Astrocyte (in vitro differentiated cells and primary cell): ENCODE measurements around the gene CCDC57. TPM values are rescaled to one million over a fixed set of nuclear protein-coding genes. Genes with fewer than 3 reads are reported as not detected.

ENCODE experiments used
- DNase-seq: peaks from one replicate; pipeline ENCODE4 v3.0.0-alpha.2; 2010; ENCODE audit warnings: low read depth
- FAIRE-seq: peaks from 2 replicates; lab custom pipeline; 2011; peaks lifted over from hg19 to GRCh38; lab: Jason Lieb, UNC
- H2AFZ ChIP-seq: 2 replicates; pipeline ENCODE4 v1.6.0; 2012; ENCODE audit warnings: low read depth, low read length, inconsistent platforms
- H3K27ac ChIP-seq: 2 replicates; pipeline ENCODE4 v1.5.1; 2011; ENCODE audit warnings: low read depth, low read length, inconsistent platforms
- H3K27me3 ChIP-seq: 2 replicates; pipeline ENCODE4 v1.6.0; 2011; ENCODE audit warnings: low read length, inconsistent platforms; ENCODE audit not compliant: insufficient read depth
- H3K36me3 ChIP-seq: 2 replicates; pipeline ENCODE4 v1.5.1; 2011; ENCODE audit warnings: low read length, inconsistent platforms; ENCODE audit not compliant: insufficient read depth
- H3K4me1 ChIP-seq: 2 replicates; pipeline ENCODE4 v1.5.1; 2011; ENCODE audit warnings: low read length, inconsistent platforms; ENCODE audit not compliant: insufficient read depth
- H3K4me2 ChIP-seq: 2 replicates; pipeline ENCODE4 v1.6.0; 2012; ENCODE audit warnings: low read length, inconsistent platforms
- H3K4me3 ChIP-seq: 2 replicates; pipeline ENCODE4 v1.5.1; 2011; ENCODE audit warnings: low read depth, mild to moderate bottlenecking, low read length, inconsistent platforms; ENCODE audit not compliant: insufficient read depth
- H3K79me2 ChIP-seq: 2 replicates; pipeline ENCODE4 v1.6.0; 2012; ENCODE audit warnings: mild to moderate bottlenecking, low read length, inconsistent platforms; ENCODE audit not compliant: insufficient read depth
- H3K9ac ChIP-seq: 2 replicates; pipeline ENCODE4 v1.6.0; 2012; ENCODE audit warnings: mild to moderate bottlenecking, low read length, inconsistent platforms
- H3K9me3 ChIP-seq: 2 replicates; pipeline ENCODE4 v1.5.1; 2012; ENCODE audit warnings: low read depth, mild to moderate bottlenecking, low read length, inconsistent platforms; ENCODE audit not compliant: insufficient read depth
- H4K20me1 ChIP-seq: 2 replicates; pipeline ENCODE4 v1.6.0; 2012; ENCODE audit warnings: low read length, inconsistent platforms; ENCODE audit not compliant: insufficient read depth
- H3K27ac Mint-ChIP-seq: one replicate; pipeline ENCODE4 v1.8.0; 2021; ENCODE audit warnings: mild to moderate bottlenecking, mixed read lengths; ENCODE audit not compliant: unreplicated experiment
- H3K27me3 Mint-ChIP-seq: one replicate; pipeline ENCODE4 v1.8.0; 2021; ENCODE audit warnings: low read depth, mixed read lengths; ENCODE audit not compliant: unreplicated experiment
- H3K36me3 Mint-ChIP-seq: one replicate; pipeline ENCODE4 v1.8.0; 2021; ENCODE audit warnings: low read depth, mixed read lengths; ENCODE audit not compliant: unreplicated experiment
- H3K4me1 Mint-ChIP-seq: one replicate; pipeline ENCODE4 v1.8.0; 2021; ENCODE audit warnings: low read depth, mixed read lengths; ENCODE audit not compliant: unreplicated experiment
- H3K4me3 Mint-ChIP-seq: one replicate; pipeline ENCODE4 v1.8.0; 2021; ENCODE audit warnings: mild to moderate bottlenecking, moderate library complexity, mixed read lengths; ENCODE audit not compliant: unreplicated experiment
- H3K9me3 Mint-ChIP-seq: one replicate; pipeline ENCODE4 v1.8.0; 2021; ENCODE audit warnings: mild to moderate bottlenecking, mixed read lengths; ENCODE audit not compliant: unreplicated experiment
- CTCF ChIP-seq: IDR thresholded peaks from 2 replicates; pipeline ENCODE4 v1.5.1; 2011; ENCODE audit warnings: low read depth, mild to moderate bottlenecking, inconsistent platforms, low read length, moderate library complexity; ENCODE audit not compliant: insufficient read depth
- EZH2 ChIP-seq: IDR thresholded peaks from 2 replicates; pipeline ENCODE4 v1.6.1; 2012; ENCODE audit warnings: mild to moderate bottlenecking, low read length, inconsistent platforms; ENCODE audit not compliant: insufficient read depth
- microRNA-seq: library from miRNA; unstranded; fragments of <30 nt; microRNA quantifications from one replicate; pipeline ENCODE4 v1.2.0, GENCODE V29; 2020
- total RNA-seq: library from RNA; stranded (reverse); gene quantifications from 2 replicates; pipeline ENCODE4 v1.2.1, GENCODE V29; 2021

CCDC57 gene
- total RNA-seq, 1 donor from 2014 or later = 20.4 TPM

- H3K9me3 ChIP-seq = no peaks in the 10 kb centered on the region
- TF ChIP-seq CTCF = no peak
- no peak for TF ChIP-seq EZH2
- Mint-ChIP-seq H3K4me3 (peak within 1 kb of the TSS; percentile 89), H3K9me3 (no peaks in the 10 kb centered on the region), H3K4me1 (peaks cover 5% of the 10 kb centered on the region), H3K27me3 (no peaks in the 10 kb centered on the region), H3K36me3 (peaks cover 6% of the 10 kb centered on the region), H3K27ac (peak within 1 kb of the TSS; percentile 84)
- H4K20me1 ChIP-seq = peaks cover 25% of the 10 kb centered on the region
- H3K27me3 ChIP-seq = no peaks in the 10 kb centered on the region
- peaks cover 43% of the 10 kb centered on the region for H3K79me2 ChIP-seq
- FAIRE-seq = no peak
- DNase-seq = peak; percentile 22
- H3K27ac ChIP-seq = peak within 1 kb of the TSS; percentile 19
- H3K36me3 ChIP-seq = no peaks in the 10 kb centered on the region
- peak within 1 kb of the TSS; percentile 56 for H2AFZ ChIP-seq
- H3K4me3 ChIP-seq = peak within 1 kb of the TSS; percentile 81
- H3K9ac ChIP-seq = peak within 1 kb of the TSS; percentile 89
- peak within 1 kb of the TSS; percentile 99 for H3K4me2 ChIP-seq
- peaks cover 17% of the 10 kb centered on the region for H3K4me1 ChIP-seq
Measured at GRCh38 chr17:82051776-82052637, 160.6 kb downstream of the CCDC57 start, which contains the start of the genes GPS1 and RFNG. GPS1 (plus strand) TSS chr17:82051898; CDS start chr17:82051932, 34 bp downstream. RFNG (minus strand) TSS chr17:82051811; CDS start chr17:82051766, 45 bp downstream.

Small RNA genes lying within 50 kb of the gene (microRNA-seq; reads per million reads assigned to microRNA genes)
- 2.5 reads per million for gene MIR6787

Other genes with a start within 250 kb of the CCDC57 start
- gene ASPSCR1, start 235.2 kb downstream of the CCDC57 start, total RNA-seq = 23.6 and 25.5 TPM in 2 replicates
- gene CENPX, start 190.0 kb downstream of the CCDC57 start, total RNA-seq = 26.3 and 26.7 TPM in 2 replicates
- gene LRRC45, start 189.5 kb downstream of the CCDC57 start, total RNA-seq = 6.2 and 6.6 TPM in 2 replicates
- 40.5 and 41.3 TPM in 2 replicates for gene RAC3, start 181.2 kb downstream of the CCDC57 start, total RNA-seq
- gene DCXR, start 175.1 kb downstream of the CCDC57 start, total RNA-seq = 42.3 and 49.9 TPM in 2 replicates
- gene RFNG, start 161.0 kb downstream of the CCDC57 start, total RNA-seq = 40.2 and 41.9 TPM in 2 replicates
- 91.4 and 102 TPM in 2 replicates for gene GPS1, start 160.9 kb downstream of the CCDC57 start, total RNA-seq
- gene DUS1L, start 147.0 kb downstream of the CCDC57 start, total RNA-seq = 55.1 and 59.5 TPM in 2 replicates
- 156 and 203 TPM in 2 replicates for gene FASN, start 114.6 kb downstream of the CCDC57 start, total RNA-seq
- 292 and 385 TPM in 2 replicates for gene SLC16A3, start 16.2 kb upstream of the CCDC57 start, total RNA-seq
- gene CSNK1D, start 60.9 kb upstream of the CCDC57 start, total RNA-seq = 146 and 153 TPM in 2 replicates
- 0.18 and 0.24 TPM in 2 replicates for gene CD7, start 104.8 kb upstream of the CCDC57 start, total RNA-seq
- 0.27 TPM in 1 of 2 replicates, not detected in the other for gene SECTM1, start 120.9 kb upstream of the CCDC57 start, total RNA-seq
- gene TEX19, start 146.4 kb upstream of the CCDC57 start, total RNA-seq = not detected in 2 replicates
- not detected in 2 replicates for gene UTS2R, start 158.9 kb upstream of the CCDC57 start, total RNA-seq
- 11.1 and 15.0 TPM in 2 replicates for gene HEXD, start 205.5 kb upstream of the CCDC57 start, total RNA-seq
- gene OGFOD3, start 205.7 kb upstream of the CCDC57 start, total RNA-seq = 20.9 and 21.3 TPM in 2 replicates
- 67.3 and 68.1 TPM in 2 replicates for gene CYBC1, start 237.9 kb upstream of the CCDC57 start, total RNA-seq
- gene NARF, start 245.9 kb upstream of the CCDC57 start, total RNA-seq = 62.8 and 64.4 TPM in 2 replicates